Right cardiac atrium (tissue), 5 donors: ENCODE data around the gene SERPINE3. TPM values are rescaled to one million over a fixed set of nuclear protein-coding genes. Genes with fewer than 3 reads are reported as not detected.

Source experiments
- ATAC-seq, 2 donors: fragments of 200-7000 bp; cut with Tn5 transposase; one replicate each; pipeline versions ENCODE4 v1.8.0 to v1.9.1; 2020; ENCODE audit warnings: moderate library complexity in 2 of 2, mild to moderate bottlenecking in 1 of 2
- DNase-seq, 3 donors: peaks; one replicate each; pipeline ENCODE4 v3.0.0-alpha.2; 2020
- H3K27ac ChIP-seq: one replicate; pipeline ENCODE4 v1.5.1; 2013; ENCODE audit warnings: mild to moderate bottlenecking, low read length, control low read depth, moderate library complexity
- H3K27me3 ChIP-seq: one replicate; pipeline ENCODE4 v1.6.1; 2013; ENCODE audit not compliant: control insufficient read depth, insufficient read depth
- H3K4me1 ChIP-seq: one replicate; pipeline ENCODE4 v1.6.1; 2013; ENCODE audit warnings: low read length; ENCODE audit not compliant: control insufficient read depth, insufficient read depth
- H3K4me3 ChIP-seq: one replicate; pipeline ENCODE4 v1.5.1; 2013; ENCODE audit warnings: low read length, control low read depth
- H3K9me3 ChIP-seq: one replicate; pipeline ENCODE4 v1.6.1; 2013; ENCODE audit warnings: low read length; ENCODE audit not compliant: control insufficient read depth
- WGBS: extraction: QIAGEN DNeasy Blood & Tissue Kit; methylation state at CpG from one replicate; pipeline ENCODE4 v1.1.7; 2013; 5-methylcytosine and 5-hydroxymethylcytosine counted together
- intact Hi-C, 4 donors: fragments of 100-400 bp; cut with DNase I; formaldehyde crosslinking; loops; one replicate each; pipeline versions ENCODE4 v1.11.0 to v1.14.0; 2022 to 2023
- polyA plus RNA-seq: library from polyadenylated mRNA; stranded (reverse); fragments of 200-250 nt; gene quantifications from one replicate; pipeline ENCODE4 v1.2.3, GENCODE V29; 2013
- total RNA-seq, 4 donors: library from RNA; stranded (reverse); fragmentation: NEBNext Ultra II Directional; extraction: Animal tissue kit (Norgen Biotek cat#: 25700); gene quantifications; one replicate each; pipeline ENCODE4 v1.2.1, GENCODE V29; 2021
- donor health status: healthy with polysubstance abuse.
- donor health status: DM: no; HTN: yes; CAD: no.
- donor health status: DM: no; HTN: no; CAD: no.
- donor health status: DM: no; HTN: yes; CAD: no; lungs with severe emphysema.
- donor health status: DM: yes; HTN: yes; CAD: no.

The SERPINE3 gene
- total and polyA plus RNA-seq, 5 donors = not detected

DNA sequence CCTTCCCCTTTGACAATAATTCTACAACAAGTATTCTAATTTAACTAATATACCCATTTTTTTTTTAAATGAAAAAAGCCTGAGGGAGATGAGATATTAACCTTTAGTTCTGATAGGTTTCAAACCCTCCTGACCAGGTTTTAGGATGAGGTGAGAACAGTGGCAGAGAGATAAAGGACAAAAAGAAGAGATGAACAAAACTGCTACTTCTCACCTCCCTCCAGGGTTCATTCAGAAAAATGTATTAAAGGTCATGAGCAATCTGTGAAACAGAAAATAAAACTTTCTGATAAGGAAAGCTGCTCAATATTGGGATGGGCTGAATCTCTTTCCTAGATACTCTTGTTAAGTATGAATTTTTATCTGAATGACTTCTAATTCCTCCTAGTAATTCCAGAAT lies 24.1 kb downstream of the SERPINE3 start:
- Histone ChIP-seq H3K9me3 (no peaks in the 10 kb centered on the region), H3K4me1 (no peaks in the 10 kb centered on the region), H3K4me3 (no peak overlapping the region), H3K27me3 (no peaks in the 10 kb centered on the region), H3K27ac (no peak overlapping the region)
- intact Hi-C loops = no loop called here
- DNase-seq (no peak), ATAC-seq (no peak)

DNA sequence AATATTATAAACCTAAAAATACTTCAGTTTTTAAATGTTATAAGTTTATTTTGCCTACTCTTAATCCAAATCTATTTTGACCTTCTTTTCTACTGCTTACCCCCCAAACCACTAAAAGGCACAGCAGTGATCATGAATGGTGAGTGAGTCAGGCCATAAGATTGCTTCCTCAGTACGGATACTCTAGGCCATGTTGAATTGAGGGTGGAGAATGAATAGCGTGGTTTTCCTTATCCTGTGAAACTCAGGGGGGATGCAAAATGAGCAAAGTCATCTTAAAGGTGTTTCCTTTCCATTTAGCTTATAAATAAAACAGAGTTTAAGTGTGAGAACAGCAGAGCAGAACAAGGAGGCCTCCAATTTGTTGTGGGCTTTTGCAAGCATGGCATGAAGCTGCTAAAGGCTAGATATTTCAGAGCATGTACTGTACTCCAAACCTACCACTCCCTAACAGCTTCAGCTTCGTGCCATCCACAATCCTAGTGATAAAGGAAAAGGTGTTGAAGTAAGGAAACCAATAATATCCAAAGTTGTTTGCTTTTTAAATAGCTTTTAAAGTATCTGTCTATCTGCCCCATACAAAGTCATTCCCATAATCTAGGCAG lies 25.0 kb downstream of the SERPINE3 start:
- H3K4me3 ChIP-seq = no peak overlapping the region
- DNase-seq (no peak), ATAC-seq (no peak)
- no peaks in the 10 kb centered on the region for H3K9me3 ChIP-seq
- H3K27me3 ChIP-seq = no peaks in the 10 kb centered on the region
- intact Hi-C loops = no loop called here
- H3K4me1 ChIP-seq = no peaks in the 10 kb centered on the region
- H3K27ac ChIP-seq = no peak overlapping the region
- WGBS = 67% methylated on average over 3 of the region's 3 CpGs

DNA sequence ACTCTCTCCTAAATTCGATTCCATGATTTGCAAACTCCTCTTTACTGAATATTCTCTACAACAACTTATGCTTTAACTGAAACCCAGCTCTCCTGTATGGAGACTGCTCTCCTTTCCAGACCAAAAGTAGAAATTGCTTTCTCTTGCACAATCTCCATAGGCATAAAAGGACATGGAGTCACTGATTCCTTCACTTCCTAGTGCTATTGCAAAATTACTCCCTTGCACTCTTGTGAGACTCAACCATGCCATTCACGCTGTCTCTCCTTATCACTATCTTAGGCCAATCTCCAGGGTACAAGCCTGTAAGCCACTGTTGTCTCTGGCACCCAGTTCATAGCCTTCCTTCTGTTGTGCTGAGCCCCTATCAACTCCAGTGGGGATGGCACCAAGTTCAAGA lies 30.6 kb downstream of the SERPINE3 start:
- intact Hi-C loops = no loop called here
- WGBS = 86% methylated on average over 2 of the region's 2 CpGs
- peak; percentile 53 to 73 for ATAC-seq

DNA sequence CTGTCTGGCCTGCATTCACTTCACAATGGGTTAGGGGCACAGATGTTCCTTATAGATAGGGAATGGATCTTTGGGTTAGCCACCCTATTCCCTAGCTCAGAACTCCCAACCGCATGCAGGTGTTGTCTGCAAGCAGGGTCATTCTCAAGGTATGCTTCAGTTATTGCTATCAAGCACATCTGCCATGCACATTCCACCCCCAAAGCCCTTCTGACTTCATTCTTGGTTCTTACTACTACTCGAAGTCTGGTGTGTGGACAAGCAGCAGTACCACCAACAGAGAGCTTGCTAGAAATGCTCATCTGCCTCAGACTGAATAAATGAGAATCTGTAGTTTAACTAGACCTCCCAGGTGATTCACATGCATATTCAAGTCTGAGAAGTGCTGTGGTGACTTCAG lies 31.3 kb downstream of the SERPINE3 start:
- Histone ChIP-seq H3K27ac (no peak overlapping the region), H3K4me3 (no peak overlapping the region), H3K9me3 (no peaks in the 10 kb centered on the region), H3K4me1 (peaks cover 3% of the 10 kb centered on the region), H3K27me3 (no peaks in the 10 kb centered on the region)
- WGBS = 97% methylated on average over 2 of the region's 2 CpGs
- intact Hi-C loops = no loop called here
- ATAC-seq = no peak
- no peak for DNase-seq

More for the DNA sequence above, 30.6 kb downstream of the SERPINE3 start:
- no peaks in the 10 kb centered on the region for H3K9me3 ChIP-seq
- DNase-seq = no peak
- H3K4me1 ChIP-seq = peaks cover 3% of the 10 kb centered on the region
- no peaks in the 10 kb centered on the region for H3K27me3 ChIP-seq
- no peak overlapping the region for H3K4me3 ChIP-seq
- no peak overlapping the region for H3K27ac ChIP-seq

DNA sequence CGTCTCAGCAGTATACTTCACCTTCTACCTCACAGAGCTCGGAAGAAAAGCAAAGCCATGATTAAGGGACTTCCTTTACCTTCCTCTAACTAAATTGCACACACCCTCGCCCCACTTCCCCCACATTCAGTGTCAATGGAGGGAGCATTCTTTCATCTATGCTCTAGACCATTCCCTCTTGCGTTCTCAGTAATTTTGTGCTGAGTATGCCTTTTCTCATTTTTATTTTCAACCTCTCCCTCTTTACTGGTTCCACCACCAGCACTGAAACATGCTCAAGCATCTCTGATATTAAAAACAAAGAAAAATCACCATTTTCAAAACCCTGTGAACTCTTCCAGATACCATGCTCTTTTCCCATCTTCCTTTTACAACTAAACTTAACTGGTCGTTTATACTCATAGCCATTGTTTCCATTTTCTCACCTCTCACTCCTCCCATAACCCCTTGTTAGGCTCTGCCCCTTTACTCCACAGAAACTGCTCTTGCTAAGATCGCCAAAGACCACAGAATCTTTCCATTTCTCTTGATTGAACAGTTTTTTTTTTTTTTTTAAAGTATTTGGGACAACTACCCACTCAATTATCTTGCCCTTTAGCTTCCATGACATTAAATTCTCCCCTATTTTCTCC lies 32.4 kb downstream of the SERPINE3 start:
- no peaks in the 10 kb centered on the region for H3K9me3 ChIP-seq
- peaks cover 3% of the 10 kb centered on the region for H3K4me1 ChIP-seq
- no peak for DNase-seq
- H3K27me3 ChIP-seq = no peaks in the 10 kb centered on the region
- no peak overlapping the region for H3K4me3 ChIP-seq
- no peak for ATAC-seq
- intact Hi-C loops = no loop called here
- H3K27ac ChIP-seq = no peak overlapping the region
- 92% methylated on average over 6 of the region's 6 CpGs for WGBS

DNA sequence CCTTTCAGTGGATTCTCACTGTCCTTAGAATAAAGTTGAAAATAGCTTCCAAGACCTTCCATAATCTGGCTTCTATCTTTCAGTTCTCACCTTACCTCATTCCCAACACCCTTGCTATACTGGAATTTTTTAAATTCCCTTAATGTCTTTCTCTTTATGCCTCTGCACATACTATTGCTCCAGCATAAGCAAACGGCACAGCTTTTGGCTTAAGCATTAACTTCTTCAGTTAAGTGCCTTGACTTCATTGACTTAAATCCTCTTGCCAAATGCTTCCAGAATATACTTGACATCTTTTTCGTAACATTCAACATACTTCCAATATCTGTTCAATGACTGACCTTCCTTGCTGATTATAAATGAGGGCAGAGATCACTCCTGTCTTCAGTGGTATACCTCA lies 34.0 kb downstream of the SERPINE3 start:
- ATAC-seq (no peak), DNase-seq (no peak)
- Histone ChIP-seq H3K4me1 (peaks cover 3% of the 10 kb centered on the region), H3K27ac (no peak overlapping the region), H3K4me3 (no peak overlapping the region), H3K9me3 (no peaks in the 10 kb centered on the region), H3K27me3 (no peaks in the 10 kb centered on the region)
- intact Hi-C loops = no loop called here
- 86% methylated on average over 2 of the region's 2 CpGs for WGBS

DNA sequence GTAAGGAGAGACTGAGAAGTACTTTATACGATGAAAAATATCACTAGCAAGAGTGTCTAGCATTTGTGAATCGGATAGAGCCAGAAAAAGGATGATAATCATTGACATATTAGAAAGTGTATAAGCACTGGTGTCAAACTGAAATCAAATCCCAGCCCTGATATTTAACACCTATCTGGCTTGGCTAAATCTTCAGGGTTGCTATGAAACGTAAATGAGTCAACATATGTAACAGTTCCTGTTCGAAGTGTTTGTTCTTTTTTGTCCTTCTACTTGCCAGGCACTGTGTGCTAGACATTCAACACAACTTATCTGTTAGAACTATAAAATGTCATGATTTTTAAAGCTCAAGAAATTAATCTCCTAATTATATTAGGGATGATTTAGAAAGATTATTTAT lies 40.8 kb downstream of the SERPINE3 start:
- no peaks in the 10 kb centered on the region for H3K4me1 ChIP-seq
- WGBS = 41% methylated on average over 4 of the region's 4 CpGs
- no peak overlapping the region for H3K27ac ChIP-seq
- ATAC-seq (peak; percentile 64 to 79), DNase-seq (no peak)
- no peak overlapping the region for H3K4me3 ChIP-seq
- no peaks in the 10 kb centered on the region for H3K27me3 ChIP-seq
- intact Hi-C loops = no loop called here
- no peaks in the 10 kb centered on the region for H3K9me3 ChIP-seq

DNA sequence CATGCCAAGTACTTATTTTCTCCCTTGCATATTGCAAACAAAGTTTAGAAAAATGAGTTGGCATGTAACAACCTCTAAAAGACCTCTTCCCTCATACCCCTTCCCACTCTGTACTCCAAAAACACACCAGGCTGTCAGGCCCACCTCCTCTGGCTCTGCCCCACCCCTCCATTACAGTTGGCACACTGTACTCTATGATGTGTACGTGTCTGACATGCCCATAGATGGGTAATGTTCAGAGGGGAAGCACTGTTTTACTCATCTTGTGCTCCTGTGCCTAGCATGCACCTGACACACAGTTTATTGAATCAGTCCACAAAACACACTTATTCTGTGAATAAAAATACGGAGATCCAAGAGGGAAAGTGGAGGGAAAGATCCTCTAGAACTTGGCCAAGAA lies 45.6 kb downstream of the SERPINE3 start:
- intact Hi-C loops = no loop called here
- H3K27me3 ChIP-seq = no peaks in the 10 kb centered on the region
- H3K9me3 ChIP-seq = no peaks in the 10 kb centered on the region
- ATAC-seq = no peak
- WGBS = 87% methylated on average over 2 of the region's 2 CpGs
- no peak overlapping the region for H3K27ac ChIP-seq
- no peak for DNase-seq
- H3K4me3 ChIP-seq = no peak overlapping the region
- no peaks in the 10 kb centered on the region for H3K4me1 ChIP-seq

DNA sequence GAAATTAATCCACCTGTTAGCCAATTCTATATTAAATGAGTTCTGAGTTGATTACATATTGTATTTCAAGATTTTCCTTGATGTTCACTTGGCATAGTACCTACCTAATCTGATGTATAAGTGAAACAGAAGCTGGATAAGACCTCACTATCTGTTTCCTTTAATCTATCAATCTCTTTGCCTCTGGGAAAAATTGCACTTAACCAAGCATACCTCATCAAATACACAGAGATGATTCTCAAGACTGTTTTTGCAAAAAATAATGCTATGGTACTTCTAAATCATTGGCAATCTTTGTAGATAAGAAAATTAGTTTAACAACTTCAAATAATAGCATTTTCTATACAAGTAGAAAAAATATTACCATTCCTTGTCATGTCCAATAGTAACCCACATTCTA lies 55.2 kb downstream of the SERPINE3 start:
- Histone ChIP-seq H3K27ac (no peak overlapping the region), H3K4me3 (no peak overlapping the region), H3K9me3 (no peaks in the 10 kb centered on the region), H3K27me3 (no peaks in the 10 kb centered on the region), H3K4me1 (peaks cover 3% of the 10 kb centered on the region)
- intact Hi-C loops = no loop called here
- no peak for DNase-seq
- ATAC-seq = no peak

DNA sequence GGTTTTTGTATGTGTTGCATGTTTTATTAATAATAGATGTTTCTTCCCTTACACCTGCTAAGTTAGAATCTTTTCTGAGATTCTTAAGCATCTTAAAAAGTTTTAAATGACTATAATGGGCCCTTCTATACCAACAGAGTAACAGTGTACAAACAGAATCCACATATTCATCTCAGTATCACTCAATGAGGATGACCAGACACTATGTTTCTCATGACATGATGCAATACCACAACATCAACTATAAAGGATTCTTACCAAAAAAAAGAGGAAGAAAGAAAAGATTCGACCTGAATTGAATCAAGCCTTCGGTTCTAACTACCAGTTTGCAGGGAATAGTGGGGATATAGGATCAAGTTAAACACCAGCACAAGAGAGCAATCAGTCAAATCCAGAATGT lies 56.9 kb downstream of the SERPINE3 start:
- Histone ChIP-seq H3K27ac (no peak overlapping the region), H3K4me3 (no peak overlapping the region), H3K27me3 (no peaks in the 10 kb centered on the region), H3K9me3 (no peaks in the 10 kb centered on the region), H3K4me1 (peaks cover 3% of the 10 kb centered on the region)
- ATAC-seq (no peak), DNase-seq (no peak)
- intact Hi-C loops = no loop called here
- WGBS = 73% methylated on average over 2 of the region's 2 CpGs

DNA sequence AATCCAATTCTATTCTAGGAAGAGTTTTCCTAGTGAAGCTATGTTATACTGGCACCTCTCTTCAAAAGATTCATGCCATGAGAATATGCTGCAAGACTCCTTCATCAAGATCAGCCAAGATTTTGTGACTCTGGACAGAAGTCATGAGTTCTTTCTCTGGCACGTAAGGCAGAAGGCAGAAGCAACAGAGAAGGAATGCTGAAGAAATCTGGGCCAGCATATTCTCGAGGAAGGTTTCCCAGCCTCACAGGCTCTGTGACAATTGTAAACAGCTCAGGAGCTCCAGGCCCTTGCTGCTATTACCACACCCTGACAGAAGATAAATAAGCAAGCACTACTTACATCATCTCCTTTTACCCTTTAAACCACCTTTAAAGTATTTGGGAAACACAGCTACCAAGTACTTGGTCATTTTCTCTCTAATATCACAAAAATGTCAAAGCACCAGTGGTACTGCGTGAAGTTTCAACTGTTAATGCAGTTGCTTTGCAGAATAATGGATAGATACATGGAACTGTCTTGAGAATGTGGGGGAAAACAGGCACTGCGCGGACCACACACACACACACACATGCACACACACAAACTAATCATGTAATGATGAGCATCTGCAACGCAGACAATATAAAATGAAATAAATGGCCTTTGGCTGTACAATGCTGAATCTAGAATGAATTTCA lies 57.9 kb downstream of the SERPINE3 start:
- DNase-seq = no peak
- no peak overlapping the region for H3K27ac ChIP-seq
- no peaks in the 10 kb centered on the region for H3K27me3 ChIP-seq
- no peak overlapping the region for H3K4me3 ChIP-seq
- peaks cover 2% of the 10 kb centered on the region for H3K4me1 ChIP-seq
- intact Hi-C loops = no loop called here
- H3K9me3 ChIP-seq = no peaks in the 10 kb centered on the region
- WGBS = 69% methylated on average over 6 of the region's 6 CpGs
- peak; percentile 53 to 66 for ATAC-seq
